SH-SY5Y (cell line): ENCODE data around the gene FAM76A.
A peak's percentile ranks its signal among the peaks of the same experiment; 100 is the strongest.

Experiments used
- GATA2 ChIP-seq: IDR thresholded peaks from 2 replicates; pipeline ENCODE4 v1.6.1; 2011; ENCODE audit warnings: mild to moderate bottlenecking, low read depth, low read length
- GATA3 ChIP-seq: IDR thresholded peaks from 2 replicates; pipeline ENCODE4 v1.6.1; 2011; ENCODE audit warnings: low read depth, mild to moderate bottlenecking, low read length, moderate library complexity

The FAM76A gene

DNA sequence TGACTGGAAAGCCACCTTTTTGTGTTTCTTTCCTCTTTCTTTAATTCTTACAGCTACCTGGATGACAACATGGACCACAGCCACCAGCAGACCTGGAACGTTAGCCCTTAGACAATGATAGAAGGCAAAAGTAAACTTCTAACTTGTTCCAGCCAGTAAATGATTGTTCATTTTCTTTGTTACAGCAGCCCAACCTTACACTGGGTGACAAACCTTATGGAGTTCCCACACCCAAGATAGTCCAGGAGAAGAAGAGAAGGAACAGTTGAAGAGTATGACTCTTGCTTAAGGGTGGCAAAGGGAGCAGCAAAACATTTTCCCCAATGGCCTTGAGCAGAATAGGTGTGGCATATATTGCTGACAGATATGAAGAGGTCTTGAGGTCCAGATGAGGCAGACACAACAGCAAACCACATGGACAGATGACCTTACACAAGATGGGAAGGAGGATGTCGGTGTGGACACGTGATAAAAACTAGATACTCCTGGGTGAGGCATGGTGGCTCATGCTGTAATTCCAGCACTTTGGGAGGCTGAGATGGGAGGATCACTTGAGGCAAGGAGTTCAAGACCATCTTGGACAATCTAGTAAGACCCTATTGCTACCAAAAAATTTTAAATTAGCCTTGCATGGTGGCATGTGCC lies 11.8 kb upstream of the FAM76A start:
- TF ChIP-seq GATA2 (no peak), GATA3 (no peak)

DNA sequence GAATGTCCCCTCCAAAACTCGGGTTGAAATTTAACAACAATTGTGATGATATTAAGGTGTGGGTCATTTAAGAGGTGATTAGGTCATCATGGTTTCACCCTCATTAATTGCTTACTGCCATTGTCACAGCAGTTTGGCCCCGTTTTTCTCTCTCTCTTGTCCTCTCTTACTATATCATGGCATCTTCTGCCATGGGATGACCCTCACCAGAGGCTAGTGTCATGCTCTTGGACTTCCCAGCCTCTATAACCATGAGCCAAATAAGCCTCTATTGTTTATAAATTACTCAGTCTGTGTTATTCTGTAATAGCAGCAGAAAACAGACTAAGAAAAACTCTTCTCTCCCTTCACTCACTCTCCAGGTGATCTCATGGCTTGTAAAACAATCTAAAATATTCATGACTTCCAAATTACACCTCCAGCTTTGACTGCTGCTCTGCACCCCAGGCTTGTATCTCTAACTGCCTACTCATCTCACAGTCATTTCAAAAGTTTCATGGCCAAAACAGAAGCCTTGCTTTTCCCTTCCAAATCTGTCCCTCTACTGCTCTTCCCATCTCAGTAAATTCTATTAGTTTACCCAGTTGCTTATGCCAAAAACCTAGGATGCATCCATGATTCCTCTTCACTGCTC lies 9.4 kb upstream of the FAM76A start:
- TF ChIP-seq GATA2 (no peak), GATA3 (no peak)

- no peak for TF ChIP-seq GATA2
- no peak for TF ChIP-seq GATA3
These were observed 6.2 kb upstream of the FAM76A start for GRCh38 chr1:27719286-27720251.

DNA sequence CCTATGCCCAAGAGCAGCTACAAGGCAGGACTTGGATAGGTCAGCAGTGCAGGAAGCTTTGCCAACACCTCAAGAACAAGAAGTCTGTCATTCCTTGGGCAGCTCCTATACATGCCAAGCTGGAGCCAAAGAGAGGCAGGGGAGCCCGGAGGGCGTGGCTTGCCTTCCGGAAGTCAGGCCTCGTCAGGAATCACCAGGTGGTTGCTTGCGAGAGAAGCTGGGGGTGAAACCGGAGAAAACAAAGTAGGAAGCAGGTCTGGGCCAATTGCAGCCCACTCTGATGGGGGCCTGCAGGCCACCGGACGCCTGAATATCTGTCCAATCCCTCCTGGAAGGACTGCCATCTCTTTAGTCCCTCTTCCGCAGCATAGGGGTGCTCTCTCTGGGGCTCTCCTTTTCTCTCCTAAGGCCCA lies 794 bp upstream of the FAM76A start:
- TF ChIP-seq GATA2: no peak
- no peak for TF ChIP-seq GATA3

DNA sequence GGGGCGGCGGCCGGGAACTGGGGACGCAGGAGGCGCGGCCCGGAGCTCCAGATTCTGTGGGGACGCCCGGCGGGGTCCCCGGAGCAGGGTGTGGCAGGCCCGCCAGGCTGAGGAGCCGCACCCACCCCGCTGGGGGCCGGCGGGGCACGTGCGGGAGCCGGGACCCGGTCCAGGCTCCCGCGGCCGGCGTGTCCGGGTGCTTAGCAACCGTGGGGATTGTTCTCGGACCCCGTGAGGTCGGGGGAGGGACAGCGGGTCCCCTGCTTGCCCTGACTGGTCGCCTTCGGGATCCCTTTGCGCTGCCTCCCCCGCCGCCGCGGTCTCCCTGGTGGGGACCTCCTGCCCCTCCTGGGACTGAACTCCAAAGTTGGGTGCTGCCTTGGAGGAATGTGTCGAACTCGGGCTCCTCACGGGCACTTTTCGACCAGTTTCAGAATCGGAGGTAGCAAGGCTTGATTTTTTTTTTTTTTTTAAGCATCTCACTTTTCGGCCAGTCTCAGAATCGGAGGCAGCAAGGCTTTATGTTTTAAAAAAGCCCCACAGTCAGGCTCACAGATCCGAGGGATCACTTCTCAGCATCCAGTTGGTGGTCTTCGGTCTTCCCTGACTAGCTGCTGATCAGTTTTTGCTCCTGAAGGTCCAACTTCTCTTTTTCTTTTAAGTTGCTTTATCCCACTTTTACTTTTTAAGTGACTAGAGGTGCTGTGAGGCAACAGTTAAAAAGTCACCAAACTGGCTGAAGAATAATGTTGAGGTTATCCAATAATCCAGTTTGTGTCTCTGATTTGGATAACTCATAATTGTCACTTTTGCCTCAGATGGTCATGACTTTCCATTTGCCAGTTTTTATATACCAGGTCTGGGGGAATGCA lies 648 bp downstream of the FAM76A start:
- no peak for TF ChIP-seq GATA3
- no peak for TF ChIP-seq GATA2

- no peak for TF ChIP-seq GATA2
- no peak for TF ChIP-seq GATA3
These were observed 1.4 kb downstream of the FAM76A start for GRCh38 chr1:27727126-27727525.

DNA sequence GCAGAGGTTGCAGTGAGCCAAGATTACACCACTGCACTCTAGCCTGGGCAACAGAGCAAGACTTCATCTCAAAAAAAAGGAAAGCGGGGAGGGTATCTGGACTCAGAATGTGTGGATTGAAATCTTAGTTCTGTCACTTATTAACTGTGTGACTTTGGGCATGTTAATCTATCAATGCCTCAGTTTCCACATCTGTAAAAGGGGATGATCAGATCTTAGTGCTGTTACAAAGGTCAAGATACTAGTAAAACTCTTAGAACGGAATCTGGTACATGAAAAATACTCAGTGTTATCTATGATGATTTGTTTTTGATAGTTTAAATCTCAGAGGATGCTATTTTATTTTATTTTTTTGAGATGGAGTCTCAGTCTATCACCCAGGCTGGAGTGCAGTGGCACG lies 10.5 kb downstream of the FAM76A start:
- TF ChIP-seq GATA3 (no peak), GATA2 (no peak)

DNA sequence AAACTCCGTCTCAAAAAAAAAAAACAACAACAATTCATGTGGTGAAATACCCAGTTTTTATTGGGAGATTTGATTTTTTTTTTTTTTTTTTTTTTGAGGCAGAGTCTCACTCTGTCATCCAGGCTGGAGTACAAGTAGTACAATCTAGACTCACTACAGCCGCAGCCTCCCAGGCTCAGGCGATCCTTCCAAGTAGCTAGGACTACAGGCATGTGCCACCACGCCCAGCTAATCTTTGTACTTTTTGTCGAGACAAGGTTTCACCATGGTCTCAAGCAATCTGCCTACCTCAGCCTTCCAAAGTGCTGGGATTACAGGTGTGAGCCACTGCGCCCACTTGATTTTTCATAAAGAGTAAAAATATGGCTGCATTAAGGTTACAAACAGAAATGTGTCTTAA lies 15.4 kb downstream of the FAM76A start:
- TF ChIP-seq GATA3 (no peak), GATA2 (no peak)

GRCh38 chr1:27744556-27744955 lies 18.8 kb downstream of the FAM76A start:
- TF ChIP-seq GATA3: no peak
- no peak for TF ChIP-seq GATA2

GRCh38 chr1:27745466-27745865 lies 19.7 kb downstream of the FAM76A start:
- TF ChIP-seq GATA3 (no peak), GATA2 (no peak)

- TF ChIP-seq GATA3 (no peak), GATA2 (no peak)
These were observed 26.6 kb downstream of the FAM76A start for GRCh38 chr1:27752360-27752759.

DNA sequence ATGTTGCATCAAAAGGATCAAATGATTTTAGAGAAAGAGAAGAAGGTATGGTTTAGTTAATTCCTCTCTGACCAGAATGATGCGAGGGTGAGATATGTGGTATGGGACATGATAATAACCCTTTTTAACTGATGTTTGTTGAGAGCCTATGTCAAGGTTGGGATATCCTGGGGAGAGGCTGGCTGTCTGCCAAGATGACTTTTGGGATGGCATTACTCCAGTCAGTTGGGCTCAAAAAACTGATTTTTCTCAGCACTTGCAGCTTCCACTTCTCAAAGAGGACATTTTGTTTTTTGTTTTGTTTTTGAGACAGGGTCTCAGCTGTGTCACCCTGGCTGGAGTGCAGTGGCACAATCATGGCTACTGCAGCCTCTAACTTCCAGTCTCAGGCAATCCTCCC lies 29.5 kb downstream of the FAM76A start:
- no peak for TF ChIP-seq GATA3

GRCh38 chr1:27755865-27756264 lies 30.1 kb downstream of the FAM76A start:
- TF ChIP-seq GATA3 (no peak), GATA2 (no peak)

DNA sequence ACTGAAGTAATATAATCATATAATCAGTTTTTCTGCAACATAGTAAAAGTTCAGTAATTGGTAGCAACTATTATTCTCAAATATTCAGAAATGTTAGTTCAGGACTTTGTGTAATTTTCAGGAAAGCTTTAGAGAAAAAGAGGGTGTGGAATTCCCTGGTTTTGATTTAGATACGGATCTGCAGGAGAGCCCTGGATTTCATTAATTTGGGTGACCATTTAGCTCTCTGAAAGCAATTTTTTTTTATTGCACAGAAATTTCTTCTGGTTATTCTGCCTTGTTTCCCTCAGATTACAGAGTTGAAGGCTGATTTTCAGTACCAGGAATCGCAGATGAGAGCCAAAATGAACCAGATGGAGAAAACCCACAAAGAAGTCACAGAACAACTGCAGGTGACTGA lies 33.5 kb downstream of the FAM76A start:
- TF ChIP-seq GATA2 (peak; percentile 96), GATA3 (peak; percentile 99)
